CD4-positive, CD25-positive, alpha-beta regulatory T cell (primary cell): ENCODE results near the gene VAV3. TPM values are rescaled to one million over a fixed set of nuclear protein-coding genes. Genes with fewer than 3 reads are reported as not detected.

Experiments
- ATAC-seq, 2 donors: fragments of 150-1000 bp; cut with Tn5 transposase; one replicate each; pipeline ENCODE4 v1.10.0; 2021; ENCODE audit warnings: low read depth in 2 of 2, moderate number of reproducible peaks in 2 of 2, moderate library complexity in 1 of 2
- DNase-seq, 3 donors: peaks; one replicate each; pipeline versions ENCODE4 v3.0.0 to v3.0.0-alpha.2; 2012 to 2022; ENCODE audit warnings: mixed read lengths in 1 of 3
- H3K27ac ChIP-seq: one replicate; pipeline ENCODE4 v1.7.0; 2013; ENCODE audit warnings: mild to moderate bottlenecking, low read length; ENCODE audit not compliant: insufficient read depth, poor library complexity, severe bottlenecking
- H3K27me3 ChIP-seq: one replicate; pipeline ENCODE4 v1.7.0; 2013; ENCODE audit warnings: low read length; ENCODE audit not compliant: control insufficient read depth, insufficient read depth
- H3K36me3 ChIP-seq: one replicate; pipeline ENCODE4 v1.7.0; 2013; ENCODE audit warnings: mild to moderate bottlenecking, low read length, moderate library complexity; ENCODE audit not compliant: control insufficient read depth, insufficient read depth
- H3K4me1 ChIP-seq: 2 replicates; pipeline ENCODE4 v1.7.0; 2013; ENCODE audit warnings: mild to moderate bottlenecking, low read length; ENCODE audit not compliant: insufficient read depth, control insufficient read depth, poor library complexity, severe bottlenecking
- H3K4me3 ChIP-seq: one replicate; pipeline ENCODE4 v1.7.0; 2013; ENCODE audit warnings: low read depth, mild to moderate bottlenecking, low read length, moderate library complexity
- H3K9me3 ChIP-seq, 2 experiments: 1 replicate in 1 of 2; 2 replicates in 1 of 2; pipeline ENCODE4 v1.7.0; 2013; ENCODE audit warnings: low read length in 2 of 2, mild to moderate bottlenecking in 1 of 2, moderate library complexity in 1 of 2; ENCODE audit not compliant: control insufficient read depth in 2 of 2
- H3K27ac Mint-ChIP-seq, 3 donors: one replicate each; pipeline ENCODE4 v1.8.0; 2020 to 2022; ENCODE audit warnings: mild to moderate bottlenecking in 3 of 3, mixed read lengths in 3 of 3, moderate library complexity in 2 of 3
- H3K27me3 Mint-ChIP-seq: one replicate; pipeline ENCODE4 v1.8.0; 2022; ENCODE audit warnings: mild to moderate bottlenecking, mixed read lengths
- H3K36me3 Mint-ChIP-seq: one replicate; pipeline ENCODE4 v1.8.0; 2020; ENCODE audit warnings: mixed read lengths
- H3K4me1 Mint-ChIP-seq, 4 donors: one replicate each; pipeline ENCODE4 v1.8.0; 2020 to 2022; ENCODE audit warnings: mixed read lengths in 4 of 4, mild to moderate bottlenecking in 1 of 4
- H3K4me3 Mint-ChIP-seq, 4 donors: one replicate each; pipeline ENCODE4 v1.8.0; 2020 to 2022; ENCODE audit warnings: mild to moderate bottlenecking in 4 of 4, mixed read lengths in 4 of 4, moderate library complexity in 3 of 4
- H3K9me3 Mint-ChIP-seq, 7 donors: one replicate each; pipeline ENCODE4 v1.8.0; 2020 to 2022; ENCODE audit warnings: mixed read lengths in 7 of 7, mild to moderate bottlenecking in 3 of 7, moderate library complexity in 2 of 7
- polyA plus RNA-seq, 4 donors: library from polyadenylated mRNA; unstranded; fragments of 300-500 nt; fragmentation: Illumina TruSeq; gene quantifications; one replicate each; pipeline ENCODE4 v1.2.3, GENCODE V29; 2021
- total RNA-seq: library from RNA; stranded (reverse); gene quantifications from one replicate; pipeline ENCODE4 v1.2.3, GENCODE V29; 2022

The VAV3 gene
- total and polyA plus RNA-seq, 5 donors from 2014 or later, result 6.2 to 21.5 (median 11.1) TPM

DNA sequence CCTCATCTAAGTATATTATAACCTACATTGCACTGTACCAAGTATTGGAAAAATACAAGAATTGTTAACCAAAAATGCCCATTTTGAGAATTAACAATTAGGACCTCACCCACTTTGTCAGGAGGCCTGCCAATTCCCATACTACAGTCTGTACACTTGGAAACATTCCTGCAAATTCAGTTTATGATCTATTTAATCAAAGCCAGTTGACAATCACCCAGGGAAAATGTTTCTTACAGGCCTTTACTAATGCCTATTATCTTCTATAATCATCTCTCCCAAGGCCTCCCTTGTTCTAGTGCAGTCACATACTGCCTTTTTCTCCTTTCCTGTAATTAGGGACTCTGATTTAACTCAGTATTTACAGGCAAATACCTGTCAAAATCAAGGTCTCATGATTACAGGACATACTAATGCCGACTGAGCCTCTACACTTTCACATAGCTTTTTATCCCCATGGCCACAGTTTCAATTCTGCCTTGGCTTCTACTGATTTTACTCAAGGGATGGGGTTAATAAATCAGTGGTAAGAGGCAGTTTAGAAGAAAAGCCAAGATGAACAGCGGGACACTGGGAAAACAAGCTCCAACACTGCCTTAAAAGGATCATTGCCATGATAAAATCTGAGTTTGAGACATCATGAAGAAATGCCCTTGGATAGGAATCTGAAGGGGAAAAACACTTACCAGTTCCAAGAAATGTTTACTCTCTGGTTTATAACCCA is 338.7 kb downstream of the VAV3 start:
- ATAC-seq (no peak), DNase-seq (no peak)
- peaks cover 0 to 6% (median 0%) of the 10 kb centered on the region in 4 donors for H3K4me1 Mint-ChIP-seq
- H3K27me3 Mint-ChIP-seq, result no peaks in the 10 kb centered on the region
- peaks cover 0 to 4% (median 0%) of the 10 kb centered on the region in 7 donors for H3K9me3 Mint-ChIP-seq
- Histone ChIP-seq H3K36me3 (no peaks in the 10 kb centered on the region), H3K27me3 (no peaks in the 10 kb centered on the region), H3K4me3 (no peak overlapping the region), H3K4me1 (no peaks in the 10 kb centered on the region), H3K27ac (no peak overlapping the region), H3K9me3 (no peaks in the 10 kb centered on the region)
- H3K4me3 Mint-ChIP-seq, result no peak overlapping the region
- H3K27ac Mint-ChIP-seq, result no peak overlapping the region
- peaks cover 10% of the 10 kb centered on the region for H3K36me3 Mint-ChIP-seq

DNA sequence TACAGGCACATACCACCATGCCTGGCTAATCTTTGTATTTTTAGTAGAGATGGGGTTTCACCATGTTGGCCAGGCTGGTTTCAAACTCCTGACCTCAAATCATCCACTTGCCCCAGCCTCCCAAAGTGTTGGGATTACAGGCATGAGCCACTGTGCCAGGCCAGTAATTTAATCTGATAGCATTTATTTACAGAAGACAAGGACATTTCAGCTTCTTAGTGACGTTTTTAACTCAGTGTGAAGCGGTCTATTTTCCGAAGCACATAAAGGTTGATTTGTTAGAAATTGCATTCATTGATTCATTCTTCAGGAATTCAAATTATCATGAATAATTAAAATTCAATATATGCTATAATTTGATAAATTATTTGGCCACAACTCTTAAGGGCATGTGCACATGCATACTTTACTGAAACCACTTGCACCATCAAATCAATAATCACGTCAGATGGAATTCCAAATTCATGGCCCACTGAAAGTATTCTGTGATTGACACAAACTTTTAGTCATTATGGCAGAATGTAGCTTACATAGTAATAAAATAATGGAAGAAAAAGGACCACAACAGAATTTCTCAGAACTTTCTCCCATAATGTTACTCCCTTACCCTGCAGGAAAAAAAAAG is 339.5 kb downstream of the VAV3 start:
- Histone ChIP-seq H3K36me3 (no peaks in the 10 kb centered on the region), H3K4me1 (no peaks in the 10 kb centered on the region), H3K9me3 (no peaks in the 10 kb centered on the region), H3K27me3 (no peaks in the 10 kb centered on the region), H3K4me3 (no peak overlapping the region), H3K27ac (no peak overlapping the region)
- Mint-ChIP-seq H3K27ac (no peak overlapping the region), H3K4me1 (peaks cover 0 to 6% (median 1%) of the 10 kb centered on the region in 4 donors), H3K4me3 (no peak overlapping the region), H3K36me3 (peaks cover 13% of the 10 kb centered on the region), H3K9me3 (peaks cover 0 to 4% (median 0%) of the 10 kb centered on the region in 7 donors), H3K27me3 (no peaks in the 10 kb centered on the region)
- DNase-seq (no peak), ATAC-seq (no peak)

DNA sequence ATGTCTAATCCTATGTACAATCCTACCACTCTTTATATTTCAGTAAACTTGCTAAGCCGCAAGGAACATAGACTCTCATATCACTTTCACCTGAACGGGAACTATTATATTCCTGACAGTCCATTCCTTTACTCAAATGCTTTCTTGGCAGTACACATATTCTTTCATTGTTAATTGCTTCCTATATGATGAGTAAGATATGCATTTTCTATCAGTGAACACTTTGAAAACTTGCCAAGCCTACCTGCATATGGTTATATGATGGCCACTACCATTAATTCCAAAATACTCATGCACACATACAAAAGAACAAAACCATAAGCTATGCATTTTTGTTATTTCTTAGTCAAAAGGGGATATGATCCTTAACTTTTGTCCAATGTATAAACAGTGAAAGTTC is 341.5 kb downstream of the VAV3 start:
- no peak overlapping the region for H3K27ac ChIP-seq
- no peak for ATAC-seq
- peaks cover 21% of the 10 kb centered on the region for H3K36me3 Mint-ChIP-seq

DNA sequence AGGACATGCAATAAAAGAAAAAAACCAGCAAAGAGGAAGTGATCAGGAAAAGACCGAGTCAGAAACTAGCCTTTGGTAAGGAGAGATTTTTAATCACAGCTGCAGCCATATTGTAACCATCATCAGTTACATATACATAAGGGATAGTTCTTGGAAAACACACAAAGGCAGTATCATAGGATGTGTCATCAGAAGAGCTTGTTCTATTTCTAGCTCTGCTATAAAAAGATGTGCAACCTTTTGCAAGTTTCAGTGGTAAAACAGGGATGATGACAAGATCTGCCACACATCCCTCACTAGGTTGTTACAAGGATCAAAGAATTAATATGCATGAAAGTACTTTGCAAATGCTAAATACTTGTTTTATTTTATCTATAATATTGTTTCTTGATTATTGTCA is 342.0 kb downstream of the VAV3 start:
- Mint-ChIP-seq H3K4me1 (peaks cover 0 to 15% (median 1%) of the 10 kb centered on the region in 4 donors), H3K4me3 (no peak overlapping the region), H3K9me3 (peaks cover 0 to 1% (median 0%) of the 10 kb centered on the region in 7 donors), H3K36me3 (peaks cover 21% of the 10 kb centered on the region), H3K27me3 (no peaks in the 10 kb centered on the region), H3K27ac (no peak overlapping the region)
- H3K4me1 ChIP-seq, result no peaks in the 10 kb centered on the region
- no peak overlapping the region for H3K4me3 ChIP-seq
- no peaks in the 10 kb centered on the region for H3K36me3 ChIP-seq
- H3K9me3 ChIP-seq, result no peaks in the 10 kb centered on the region
- ATAC-seq, result no peak
- H3K27me3 ChIP-seq, result no peaks in the 10 kb centered on the region
- H3K27ac ChIP-seq, result no peak overlapping the region
- no peak for DNase-seq

More for the DNA sequence above, 341.5 kb downstream of the VAV3 start:
- Histone ChIP-seq H3K27me3 (no peaks in the 10 kb centered on the region), H3K4me3 (no peak overlapping the region), H3K9me3 (no peaks in the 10 kb centered on the region), H3K36me3 (no peaks in the 10 kb centered on the region), H3K4me1 (no peaks in the 10 kb centered on the region)
- no peak overlapping the region for H3K27ac Mint-ChIP-seq
- peaks cover 0 to 15% (median 1%) of the 10 kb centered on the region in 4 donors for H3K4me1 Mint-ChIP-seq
- peaks cover 0 to 1% (median 0%) of the 10 kb centered on the region in 7 donors for H3K9me3 Mint-ChIP-seq
- no peak for DNase-seq
- H3K4me3 Mint-ChIP-seq, result no peak overlapping the region
- no peaks in the 10 kb centered on the region for H3K27me3 Mint-ChIP-seq

DNA sequence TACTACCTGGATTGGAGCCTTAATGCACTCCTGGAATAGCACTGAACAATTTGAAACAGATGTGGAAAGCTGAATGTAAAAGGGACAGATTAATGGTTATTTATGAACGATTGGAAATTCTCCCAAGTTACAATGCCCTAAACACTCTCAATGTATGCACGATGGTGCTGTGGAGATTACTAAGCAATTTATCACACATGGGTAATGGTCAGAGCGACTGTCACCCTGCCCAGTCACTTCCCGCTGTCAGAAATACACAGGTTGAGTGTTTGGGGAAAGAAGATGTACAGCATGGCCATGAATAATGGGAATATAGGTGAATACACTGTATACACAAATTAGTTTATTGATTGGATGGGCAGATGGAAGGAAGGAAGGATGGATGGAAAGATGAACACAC is 342.4 kb downstream of the VAV3 start:
- no peak overlapping the region for H3K27ac Mint-ChIP-seq
- DNase-seq, result no peak
- H3K27me3 ChIP-seq, result no peaks in the 10 kb centered on the region
- no peak overlapping the region for H3K4me3 Mint-ChIP-seq
- H3K36me3 Mint-ChIP-seq, result peaks cover 25% of the 10 kb centered on the region
- peaks cover 3% of the 10 kb centered on the region for H3K36me3 ChIP-seq
- H3K27me3 Mint-ChIP-seq, result no peaks in the 10 kb centered on the region
- no peaks in the 10 kb centered on the region for H3K9me3 ChIP-seq
- peaks cover 0 to 15% (median 1%) of the 10 kb centered on the region in 4 donors for H3K4me1 Mint-ChIP-seq
- no peak overlapping the region for H3K27ac ChIP-seq
- H3K4me3 ChIP-seq, result no peak overlapping the region
- ATAC-seq, result no peak
- H3K9me3 Mint-ChIP-seq, result peaks cover 0 to 1% (median 0%) of the 10 kb centered on the region in 7 donors
- no peaks in the 10 kb centered on the region for H3K4me1 ChIP-seq

DNA sequence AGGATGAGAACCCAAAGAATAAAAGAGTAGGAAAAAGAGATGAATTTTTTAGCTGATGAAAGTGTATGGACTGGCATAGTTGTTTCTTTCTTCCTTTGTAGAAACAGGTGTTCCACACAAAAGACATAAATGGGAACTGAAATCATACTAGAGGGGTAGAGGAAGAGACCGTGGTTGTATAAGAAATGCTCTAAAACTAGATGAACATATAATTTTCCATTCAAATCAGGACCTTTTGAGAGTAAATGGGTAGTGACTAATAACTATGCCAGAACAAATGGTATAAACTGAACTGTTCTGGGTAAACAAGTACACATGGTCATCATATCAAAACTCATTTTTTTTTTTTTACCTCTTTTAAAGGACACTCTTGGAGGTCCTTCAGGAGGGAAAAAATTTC is 344.2 kb downstream of the VAV3 start:
- DNase-seq, result no peak
- ATAC-seq, result no peak
- H3K36me3 ChIP-seq, result peaks cover 16% of the 10 kb centered on the region
- H3K27me3 ChIP-seq, result no peaks in the 10 kb centered on the region
- Mint-ChIP-seq H3K4me1 (peaks cover 0 to 15% (median 0%) of the 10 kb centered on the region in 4 donors), H3K27ac (peak overlapping the region in 1 of 3 donors; percentile 12), H3K4me3 (no peak overlapping the region), H3K27me3 (no peaks in the 10 kb centered on the region), H3K36me3 (peaks cover 33% of the 10 kb centered on the region), H3K9me3 (peaks cover 0 to 3% (median 0%) of the 10 kb centered on the region in 7 donors)
- H3K4me1 ChIP-seq, result no peaks in the 10 kb centered on the region
- no peaks in the 10 kb centered on the region for H3K9me3 ChIP-seq
- no peak overlapping the region for H3K27ac ChIP-seq
- no peak overlapping the region for H3K4me3 ChIP-seq

DNA sequence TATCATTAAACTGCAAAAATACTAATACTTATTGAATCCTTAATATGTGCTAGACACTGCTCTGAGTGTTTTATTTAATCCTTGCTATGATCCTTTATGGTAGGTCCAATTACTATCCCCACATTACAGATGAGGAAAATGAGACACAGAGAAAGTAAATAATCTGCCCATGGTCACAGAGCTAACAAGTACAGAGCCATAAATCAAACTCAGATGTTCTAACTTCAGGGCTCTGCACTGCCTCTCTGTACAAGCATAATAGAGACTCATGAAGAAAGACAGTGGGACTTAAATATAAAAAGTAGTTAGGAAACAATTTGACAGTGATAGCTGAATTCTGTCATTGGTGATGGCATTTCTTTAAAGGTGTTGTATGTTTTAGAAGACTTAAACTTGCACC is 346.4 kb downstream of the VAV3 start:
- H3K9me3 Mint-ChIP-seq, result peaks cover 0 to 11% (median 6%) of the 10 kb centered on the region in 7 donors

More for the DNA sequence above, 346.4 kb downstream of the VAV3 start:
- ATAC-seq, result no peak
- Histone ChIP-seq H3K4me3 (no peak overlapping the region), H3K9me3 (no peaks in the 10 kb centered on the region), H3K27ac (no peak overlapping the region), H3K4me1 (no peaks in the 10 kb centered on the region), H3K36me3 (peaks cover 17% of the 10 kb centered on the region), H3K27me3 (no peaks in the 10 kb centered on the region)
- no peak for DNase-seq
- H3K36me3 Mint-ChIP-seq, result peaks cover 40% of the 10 kb centered on the region
- no peak overlapping the region for H3K4me3 Mint-ChIP-seq
- no peaks in the 10 kb centered on the region for H3K27me3 Mint-ChIP-seq
- H3K4me1 Mint-ChIP-seq, result peaks cover 0 to 15% (median 0%) of the 10 kb centered on the region in 4 donors
- peak overlapping the region in 1 of 3 donors; percentile 27 for H3K27ac Mint-ChIP-seq
